HG02763 (cell line): Measurements from ENCODE around the gene BCAP29.
"Not testable (repeated sequence)": the region's sequence is repeated elsewhere in the genome, so short reads cannot be mapped to it uniquely, and the experiment has no call there.

Source experiments
- ATAC-seq: cut with Tn5 transposase; IDR thresholded peaks from one replicate; pipeline ENCODE4 v1.9.1; 2021; ENCODE audit warnings: mild to moderate bottlenecking, moderate library complexity; ENCODE audit not compliant: unreplicated experiment

BCAP29 gene

GRCh38 chr7:107615910-107616680 is 36.0 kb downstream of the BCAP29 start:
- no peak for ATAC-seq

- no peak for ATAC-seq
Measured at GRCh38 chr7:107622429-107622828, 42.4 kb downstream of the BCAP29 start.

- no peak for ATAC-seq
Measured at GRCh38 chr7:107622894-107623293, 42.8 kb downstream of the BCAP29 start.

GRCh38 chr7:107627002-107627401 is 47.0 kb downstream of the BCAP29 start:
- ATAC-seq, result no peak

- no peak for ATAC-seq
Measured at GRCh38 chr7:107628461-107629064, 48.5 kb downstream of the BCAP29 start.

- ATAC-seq, result no peak
Measured at GRCh38 chr7:107630342-107630741, 50.3 kb downstream of the BCAP29 start.

GRCh38 chr7:107631588-107632491 is 51.8 kb downstream of the BCAP29 start:
- no peak for ATAC-seq

- ATAC-seq, result no peak
Measured at GRCh38 chr7:107632492-107632865, 52.4 kb downstream of the BCAP29 start.

GRCh38 chr7:107638594-107638993 is 58.5 kb downstream of the BCAP29 start:
- ATAC-seq, result peak; percentile 94

GRCh38 chr7:107639070-107639469 is 59.0 kb downstream of the BCAP29 start:
- ATAC-seq, result not testable (repeated sequence)

GRCh38 chr7:107641676-107642075 is 61.6 kb downstream of the BCAP29 start:
- ATAC-seq, result no peak

- ATAC-seq, result no peak
Measured at GRCh38 chr7:107642501-107642900, 62.5 kb downstream of the BCAP29 start.

GRCh38 chr7:107643407-107643806 is 63.4 kb downstream of the BCAP29 start:
- no peak for ATAC-seq

- no peak for ATAC-seq
Measured at GRCh38 chr7:107643938-107644308, 63.9 kb downstream of the BCAP29 start.

- ATAC-seq, result no peak
Measured at GRCh38 chr7:107644309-107644974, 64.4 kb downstream of the BCAP29 start.

GRCh38 chr7:107652642-107653041 is 72.6 kb downstream of the BCAP29 start:
- no peak for ATAC-seq

GRCh38 chr7:107658467-107658866 is 78.4 kb downstream of the BCAP29 start:
- ATAC-seq, result no peak

GRCh38 chr7:107659666-107660065 is 79.6 kb downstream of the BCAP29 start:
- ATAC-seq, result no peak

- no peak for ATAC-seq
Measured at GRCh38 chr7:107660381-107661080, 80.5 kb downstream of the BCAP29 start, which contains the start of gene SLC26A4. SLC26A4 (plus strand) TSS chr7:107660828; CDS start chr7:107661642, 814 bp downstream.
